Fibroblast of lung (primary cell): ENCODE data around the gene FAM20C.

Source experiments
- EZH2 ChIP-seq: IDR thresholded peaks from 2 replicates; pipeline ENCODE4 v1.5.1; 2012; ENCODE audit warnings: low read length, control low read depth, mild to moderate bottlenecking; ENCODE audit errors: missing control alignments
- TF ChIP-seq, protein P1 (sequence below), 2 donors: IDR thresholded peaks in 1 of 2; conservative IDR thresholded peaks in 1 of 2; 1 replicate in 1 of 2; 2 replicates in 1 of 2; pipeline ENCODE4 v1.5.1; 2011 to 2012; ENCODE audit warnings: low read length in 2 of 2, control low read depth in 1 of 2, inconsistent platforms in 1 of 2, low read depth in 1 of 2, mild to moderate bottlenecking in 1 of 2

GRCh38 chr7:212754-213153, 20.4 kb downstream of the FAM20C start:
- TF ChIP-seq, protein P1, sequence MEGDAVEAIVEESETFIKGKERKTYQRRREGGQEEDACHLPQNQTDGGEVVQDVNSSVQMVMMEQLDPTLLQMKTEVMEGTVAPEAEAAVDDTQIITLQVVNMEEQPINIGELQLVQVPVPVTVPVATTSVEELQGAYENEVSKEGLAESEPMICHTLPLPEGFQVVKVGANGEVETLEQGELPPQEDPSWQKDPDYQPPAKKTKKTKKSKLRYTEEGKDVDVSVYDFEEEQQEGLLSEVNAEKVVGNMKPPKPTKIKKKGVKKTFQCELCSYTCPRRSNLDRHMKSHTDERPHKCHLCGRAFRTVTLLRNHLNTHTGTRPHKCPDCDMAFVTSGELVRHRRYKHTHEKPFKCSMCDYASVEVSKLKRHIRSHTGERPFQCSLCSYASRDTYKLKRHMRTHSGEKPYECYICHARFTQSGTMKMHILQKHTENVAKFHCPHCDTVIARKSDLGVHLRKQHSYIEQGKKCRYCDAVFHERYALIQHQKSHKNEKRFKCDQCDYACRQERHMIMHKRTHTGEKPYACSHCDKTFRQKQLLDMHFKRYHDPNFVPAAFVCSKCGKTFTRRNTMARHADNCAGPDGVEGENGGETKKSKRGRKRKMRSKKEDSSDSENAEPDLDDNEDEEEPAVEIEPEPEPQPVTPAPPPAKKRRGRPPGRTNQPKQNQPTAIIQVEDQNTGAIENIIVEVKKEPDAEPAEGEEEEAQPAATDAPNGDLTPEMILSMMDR (conservative IDR thresholded peaks at IDR 0.05 in 1 of 2, IDR thresholded peaks at IDR 0.05 in 1 of 2; ENCODE audit: low read depth in 1 of 2, low read length in 2 of 2): no peak
- no peak for TF ChIP-seq EZH2
